ENCODE measurements around the gene TSSK2. TPM values are rescaled to one million over a fixed set of nuclear protein-coding genes. Genes with fewer than 3 reads are reported as not detected.

Gene TSSK2
- total and polyA plus RNA-seq, 2 experiments from 2014 or later, result not detected

DNA sequence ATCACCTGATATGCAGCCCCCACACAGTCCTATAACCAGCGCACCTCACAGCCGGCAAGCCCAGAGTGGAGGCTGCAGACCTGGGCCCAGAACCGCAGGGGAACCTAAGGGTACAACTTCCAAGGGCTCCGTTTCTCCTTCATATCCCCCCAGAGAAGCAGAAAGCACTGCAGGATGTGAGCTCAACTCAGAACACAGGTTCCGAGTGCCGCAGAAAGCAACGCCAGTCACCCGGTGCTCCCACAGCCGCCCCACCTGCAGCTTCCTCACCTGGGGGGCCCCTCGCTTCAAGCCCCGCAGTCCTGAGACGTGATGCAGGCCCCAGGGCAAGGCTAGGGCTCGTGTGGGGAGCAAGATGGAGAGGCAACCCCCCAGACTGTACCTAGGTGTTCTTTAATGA lies 2.5 kb downstream of the TSSK2 start:
- no peak overlapping the region for H3K4me3 ChIP-seq
- H3K9me3 ChIP-seq (ENCODE audit: low read depth), result no peaks in the 10 kb centered on the region
- no peak for TF ChIP-seq CTCF (IDR thresholded peaks at IDR 0.05; ENCODE audit: low read depth, low read length)
- H3K4me1 ChIP-seq (ENCODE audit: low read depth), result no peaks in the 10 kb centered on the region
- no peak overlapping the region for H3K27ac ChIP-seq
- no peak for DNase-seq (ENCODE audit: low read depth in 1 of 2, low spot score in 1 of 2)
- no peaks in the 10 kb centered on the region for H3K27me3 ChIP-seq
- H3K36me3 ChIP-seq, result peaks cover 13% of the 10 kb centered on the region

- H3K9me3 ChIP-seq (ENCODE audit: low read depth), result no peaks in the 10 kb centered on the region
- TF ChIP-seq CTCF (IDR thresholded peaks at IDR 0.05; ENCODE audit: low read depth, low read length), result no peak
- no peaks in the 10 kb centered on the region for H3K27me3 ChIP-seq
- peaks cover 13% of the 10 kb centered on the region for H3K36me3 ChIP-seq
- no peak overlapping the region for H3K4me3 ChIP-seq
- no peaks in the 10 kb centered on the region for H3K4me1 ChIP-seq (ENCODE audit: low read depth)
- no peak overlapping the region for H3K27ac ChIP-seq
- no peak for DNase-seq (ENCODE audit: low read depth in 1 of 2, low spot score in 1 of 2)
Measured at GRCh38 chr22:19134176-19134831, 3.2 kb downstream of the TSSK2 start.

GRCh38 chr22:19134874-19135273 lies 3.8 kb downstream of the TSSK2 start:
- no peak for TF ChIP-seq CTCF (IDR thresholded peaks at IDR 0.05; ENCODE audit: low read depth, low read length)
- peaks cover 13% of the 10 kb centered on the region for H3K36me3 ChIP-seq
- H3K27me3 ChIP-seq, result no peaks in the 10 kb centered on the region
- H3K9me3 ChIP-seq (ENCODE audit: low read depth), result no peaks in the 10 kb centered on the region
- H3K4me3 ChIP-seq, result no peak overlapping the region
- DNase-seq (ENCODE audit: low read depth in 1 of 2, low spot score in 1 of 2), result no peak
- H3K27ac ChIP-seq, result no peak overlapping the region
- H3K4me1 ChIP-seq (ENCODE audit: low read depth), result no peaks in the 10 kb centered on the region

GRCh38 chr22:19136915-19137314 lies 5.8 kb downstream of the TSSK2 start:
- no peak overlapping the region for H3K27ac ChIP-seq
- no peak overlapping the region for H3K4me3 ChIP-seq
- no peaks in the 10 kb centered on the region for H3K4me1 ChIP-seq (ENCODE audit: low read depth)
- peaks cover 27% of the 10 kb centered on the region for H3K36me3 ChIP-seq
- H3K9me3 ChIP-seq (ENCODE audit: low read depth), result no peaks in the 10 kb centered on the region
- no peak for TF ChIP-seq CTCF (IDR thresholded peaks at IDR 0.05; ENCODE audit: low read depth, low read length)
- no peaks in the 10 kb centered on the region for H3K27me3 ChIP-seq
- no peak for DNase-seq (ENCODE audit: low read depth in 1 of 2, low spot score in 1 of 2)

GRCh38 chr22:19137384-19138216 lies 6.5 kb downstream of the TSSK2 start:
- H3K9me3 ChIP-seq (ENCODE audit: low read depth), result no peaks in the 10 kb centered on the region
- no peak for TF ChIP-seq CTCF (IDR thresholded peaks at IDR 0.05; ENCODE audit: low read depth, low read length)
- DNase-seq (ENCODE audit: low read depth in 1 of 2, low spot score in 1 of 2), result no peak

More at GRCh38 chr22:19137384-19138216, 6.5 kb downstream of the TSSK2 start:
- Histone ChIP-seq H3K4me1 (ENCODE audit: low read depth) (no peaks in the 10 kb centered on the region), H3K36me3 (peaks cover 32% of the 10 kb centered on the region), H3K4me3 (no peak overlapping the region), H3K27me3 (no peaks in the 10 kb centered on the region), H3K27ac (no peak overlapping the region)
